K562 (cell line): ENCODE results near the gene DAPK1. TPM values are rescaled to one million over a fixed set of nuclear protein-coding genes. Genes with fewer than 3 reads are reported as not detected.

Experiments
- ATF1 ChIP-seq, 2 experiments: fragments of 450-650 bp in 1 of 2; IDR thresholded peaks; 2 replicates each; pipeline ENCODE4 v1.6.1; 2016; ENCODE audit warnings: missing compliant biosample characterization in 1 of 2, missing genetic modification characterization in 1 of 2
- BMI1 ChIP-seq: fragments of 150-350 bp; IDR thresholded peaks from 2 replicates; pipeline ENCODE4 v1.6.1; 2014; ENCODE audit warnings: low read length
- BRF2 ChIP-seq: IDR thresholded peaks from 3 replicates; pipeline ENCODE4 v1.6.1; 2011; ENCODE audit warnings: borderline replicate concordance, mild to moderate bottlenecking; ENCODE audit not compliant: insufficient read length, insufficient read depth
- CTBP1 ChIP-seq: fragments of 450-650 bp; IDR thresholded peaks from 2 replicates; pipeline ENCODE4 v1.6.1; 2016; ENCODE audit warnings: borderline replicate concordance
- E4F1 ChIP-seq: fragments of 250-450 bp; sonication (Bioruptor Pico); IDR thresholded peaks from 2 replicates; pipeline ENCODE4 v1.5.0; 2021; ENCODE audit warnings: mild to moderate bottlenecking, borderline replicate concordance
- ETS2 ChIP-seq: IDR thresholded peaks from 2 replicates; pipeline ENCODE4 v1.6.1; 2016; ENCODE audit warnings: borderline replicate concordance, missing genetic modification characterization, mild to moderate bottlenecking, moderate library complexity, missing compliant biosample characterization; ENCODE audit not compliant: poor library complexity, severe bottlenecking
- HOXB6 ChIP-seq: fragments of 250-450 bp; sonication (Bioruptor Pico); IDR thresholded peaks from 2 replicates; pipeline ENCODE4 v1.5.1; 2022; ENCODE audit warnings: mild to moderate bottlenecking, borderline replicate concordance
- MEF2A ChIP-seq: IDR thresholded peaks from 2 replicates; pipeline ENCODE4 v1.6.1; 2011; ENCODE audit warnings: low read depth, mild to moderate bottlenecking, low read length, moderate library complexity; ENCODE audit not compliant: control insufficient read depth
- RNF219 ChIP-seq: fragments of 250-450 bp; sonication (Bioruptor Pico); IDR thresholded peaks from 2 replicates; pipeline ENCODE4 v1.5.0; 2022; ENCODE audit warnings: mild to moderate bottlenecking
- XRCC4 ChIP-seq: IDR thresholded peaks from one replicate; pipeline ENCODE4 v1.6.1; 2011; ENCODE audit not compliant: insufficient read depth, insufficient read length; ENCODE audit errors: extremely low read depth
- ZNF263 ChIP-seq: sonication (generic); formaldehyde crosslinking; IDR thresholded peaks from 2 replicates; pipeline ENCODE4 v1.8.0; 2022; ENCODE audit warnings: mild to moderate bottlenecking, missing genetic modification reagents, borderline replicate concordance
- ZNF668 ChIP-seq: fragments of 250-450 bp; sonication (Bioruptor Pico); IDR thresholded peaks from 2 replicates; pipeline ENCODE4 v1.8.0; 2022; ENCODE audit warnings: mild to moderate bottlenecking, inconsistent platforms
- polyA plus RNA-seq, 8 experiments: library from polyadenylated mRNA; depleted of rRNA in 4 of 8; stranded (reverse) in 5 of 8; unstranded in 3 of 8; fragments of >200 nt; fragmentation: Nextera tagmentation in 2 of 8; fragmentation: Illumina TruSeq in 1 of 8; extraction: Ambion mirVana in 2 of 8; extraction: Trizol in 1 of 8; gene quantifications; 2 replicates each; pipeline versions ENCODE4 v1.2.1 to v1.2.3, GENCODE V29; 2011 to 2014; ENCODE audit warnings: inconsistent platforms in 1 of 8, missing spikeins in 1 of 8
- total RNA-seq, 7 experiments: library from RNA; depleted of rRNA in 6 of 7; stranded (reverse); fragments of >200 nt in 6 of 7; fragmentation: Illumina TruSeq in 2 of 7; extraction: Trizol in 2 of 7; gene quantifications; 2 replicates each; pipeline versions ENCODE4 v1.2.1 to v1.2.3, GENCODE V29; 2011 to 2021; ENCODE audit warnings: low replicate concordance in 1 of 7
- TF ChIP-seq, protein P1 (sequence below): sonication (generic); formaldehyde crosslinking; IDR thresholded peaks from 2 replicates; pipeline ENCODE4 v1.8.0; 2023; ENCODE audit warnings: missing genetic modification reagents, mild to moderate bottlenecking, borderline replicate concordance

Gene DAPK1
- total and polyA plus RNA-seq, 9 of the 15 experiments (the other 6 are each of a cell fraction or from before 2014, with no cell fraction given) = 1.7 to 26.4 (median 15.8) TPM

DNA sequence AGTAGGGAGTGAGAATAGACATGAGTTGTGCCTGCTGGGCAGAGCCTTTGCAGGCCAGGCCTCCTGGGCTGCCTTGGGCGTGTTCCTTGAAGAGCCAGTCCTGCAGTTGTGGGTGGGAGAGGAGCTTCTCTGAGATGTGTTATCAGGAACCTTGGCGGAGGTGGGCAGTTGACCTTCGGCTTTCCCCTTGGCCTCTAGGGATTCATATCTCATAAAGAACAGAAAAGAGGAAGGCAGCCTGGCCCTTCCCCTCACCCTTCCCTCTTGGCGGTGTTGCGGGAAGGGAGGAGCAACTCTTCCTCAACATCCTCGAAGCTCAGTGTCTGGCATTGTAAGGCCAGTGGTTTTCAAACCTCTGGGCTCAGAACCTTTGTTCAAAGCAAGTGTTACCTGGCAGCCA lies 59.2 kb downstream of the DAPK1 start (continued):
- no peak for TF ChIP-seq E4F1 (CRISPR knock-in tag)
- TF ChIP-seq MEF2A = no peak
- no peak for TF ChIP-seq ZNF263 (CRISPR knock-in tag)
- TF ChIP-seq RNF219 = no peak
- TF ChIP-seq, protein P1, sequence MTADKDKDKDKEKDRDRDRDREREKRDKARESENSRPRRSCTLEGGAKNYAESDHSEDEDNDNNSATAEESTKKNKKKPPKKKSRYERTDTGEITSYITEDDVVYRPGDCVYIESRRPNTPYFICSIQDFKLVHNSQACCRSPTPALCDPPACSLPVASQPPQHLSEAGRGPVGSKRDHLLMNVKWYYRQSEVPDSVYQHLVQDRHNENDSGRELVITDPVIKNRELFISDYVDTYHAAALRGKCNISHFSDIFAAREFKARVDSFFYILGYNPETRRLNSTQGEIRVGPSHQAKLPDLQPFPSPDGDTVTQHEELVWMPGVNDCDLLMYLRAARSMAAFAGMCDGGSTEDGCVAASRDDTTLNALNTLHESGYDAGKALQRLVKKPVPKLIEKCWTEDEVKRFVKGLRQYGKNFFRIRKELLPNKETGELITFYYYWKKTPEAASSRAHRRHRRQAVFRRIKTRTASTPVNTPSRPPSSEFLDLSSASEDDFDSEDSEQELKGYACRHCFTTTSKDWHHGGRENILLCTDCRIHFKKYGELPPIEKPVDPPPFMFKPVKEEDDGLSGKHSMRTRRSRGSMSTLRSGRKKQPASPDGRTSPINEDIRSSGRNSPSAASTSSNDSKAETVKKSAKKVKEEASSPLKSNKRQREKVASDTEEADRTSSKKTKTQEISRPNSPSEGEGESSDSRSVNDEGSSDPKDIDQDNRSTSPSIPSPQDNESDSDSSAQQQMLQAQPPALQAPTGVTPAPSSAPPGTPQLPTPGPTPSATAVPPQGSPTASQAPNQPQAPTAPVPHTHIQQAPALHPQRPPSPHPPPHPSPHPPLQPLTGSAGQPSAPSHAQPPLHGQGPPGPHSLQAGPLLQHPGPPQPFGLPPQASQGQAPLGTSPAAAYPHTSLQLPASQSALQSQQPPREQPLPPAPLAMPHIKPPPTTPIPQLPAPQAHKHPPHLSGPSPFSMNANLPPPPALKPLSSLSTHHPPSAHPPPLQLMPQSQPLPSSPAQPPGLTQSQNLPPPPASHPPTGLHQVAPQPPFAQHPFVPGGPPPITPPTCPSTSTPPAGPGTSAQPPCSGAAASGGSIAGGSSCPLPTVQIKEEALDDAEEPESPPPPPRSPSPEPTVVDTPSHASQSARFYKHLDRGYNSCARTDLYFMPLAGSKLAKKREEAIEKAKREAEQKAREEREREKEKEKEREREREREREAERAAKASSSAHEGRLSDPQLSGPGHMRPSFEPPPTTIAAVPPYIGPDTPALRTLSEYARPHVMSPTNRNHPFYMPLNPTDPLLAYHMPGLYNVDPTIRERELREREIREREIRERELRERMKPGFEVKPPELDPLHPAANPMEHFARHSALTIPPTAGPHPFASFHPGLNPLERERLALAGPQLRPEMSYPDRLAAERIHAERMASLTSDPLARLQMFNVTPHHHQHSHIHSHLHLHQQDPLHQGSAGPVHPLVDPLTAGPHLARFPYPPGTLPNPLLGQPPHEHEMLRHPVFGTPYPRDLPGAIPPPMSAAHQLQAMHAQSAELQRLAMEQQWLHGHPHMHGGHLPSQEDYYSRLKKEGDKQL (CRISPR knock-in tag) = no peak
- TF ChIP-seq ETS2 (tag) = no peak
- TF ChIP-seq BMI1 = no peak
- no peak for TF ChIP-seq XRCC4
- TF ChIP-seq HOXB6 (CRISPR knock-in tag) = no peak
- no peak for TF ChIP-seq ATF1 (CRISPR knock-in tag; IDR thresholded peaks at IDR 0.05)
- TF ChIP-seq ATF1 (tag; IDR thresholded peaks at IDR 0.05) = no peak
- no peak for TF ChIP-seq ZNF668 (CRISPR knock-in tag)
- TF ChIP-seq CTBP1 = peak; percentile 72
- TF ChIP-seq BRF2 = no peak
